Mucosa of descending colon (tissue), 3 donors: ENCODE results near the gene SYT17. TPM values are rescaled to one million over a fixed set of nuclear protein-coding genes. Genes with fewer than 3 reads are reported as not detected.

ENCODE experiments used
- ATAC-seq: fragments of 200-7000 bp; cut with Tn5 transposase; one replicate; pipeline ENCODE4 v1.9.1; 2020; ENCODE audit warnings: mild to moderate bottlenecking, moderate library complexity
- DNase-seq, 3 donors: peaks; one replicate each; pipeline ENCODE4 v3.0.0-alpha.2; 2020
- H3K36me3 ChIP-seq: fragments of 200-600 bp; one replicate; pipeline ENCODE4 v1.8.0; 2021; ENCODE audit warnings: low read depth, mild to moderate bottlenecking
- H3K4me1 ChIP-seq: fragments of 200-600 bp; one replicate; pipeline ENCODE4 v1.8.0; 2021; ENCODE audit warnings: low read depth, mild to moderate bottlenecking
- H3K4me3 ChIP-seq: fragments of 200-600 bp; one replicate; pipeline ENCODE4 v1.8.0; 2021; ENCODE audit warnings: mild to moderate bottlenecking
- H3K9me3 ChIP-seq: fragments of 200-600 bp; one replicate; pipeline ENCODE4 v1.8.0; 2021; ENCODE audit warnings: mild to moderate bottlenecking
- CTCF ChIP-seq: fragments of 200-600 bp; IDR thresholded peaks from one replicate; pipeline ENCODE4 v1.8.0; 2022; ENCODE audit warnings: antibody characterized with exemption, mild to moderate bottlenecking
- intact Hi-C, 2 donors: fragments of 100-400 bp; cut with DNase I in 1 of 2; cut with micrococcal nuclease in 1 of 2; formaldehyde crosslinking; loops; one replicate each; pipeline versions ENCODE4 v1.11.0 to v1.11.1; 2022; cut with DNase I, micrococcal nuclease
- total RNA-seq, 3 donors: library from RNA; stranded (reverse); fragmentation: NEBNext Ultra II Directional in 2 of 3; extraction: Animal tissue kit (Norgen Biotek cat#: 25700) in 2 of 3; gene quantifications; one replicate each; pipeline versions ENCODE4 v1.2.1 to v1.2.4, GENCODE V29; 2021 to 2023
- donor health status: DM: no; HTN: no; CAD: no; lungs with moderate emphysema.
- donor health status: DM: no; HTN: no; CAD: no.
- donor health status: DM: no; HTN: yes; CAD: no.

Gene SYT17
- total RNA-seq, 3 donors from 2014 or later, result 4.9 to 13.3 (median 5.9) TPM

- no peak for ATAC-seq
- DNase-seq, result no peak
- no peaks in the 10 kb centered on the region for H3K36me3 ChIP-seq
- no peak overlapping the region for H3K4me3 ChIP-seq
- H3K4me1 ChIP-seq, result no peaks in the 10 kb centered on the region
- no peaks in the 10 kb centered on the region for H3K9me3 ChIP-seq
- TF ChIP-seq CTCF, result no peak
- intact Hi-C loops, result no loop called here
Measured at GRCh38 chr16:19278403-19278802, 110.4 kb downstream of the SYT17 start.

- intact Hi-C loops, result no loop called here
- Histone ChIP-seq H3K4me3 (no peak overlapping the region), H3K4me1 (no peaks in the 10 kb centered on the region), H3K36me3 (no peaks in the 10 kb centered on the region), H3K9me3 (no peaks in the 10 kb centered on the region)
- ATAC-seq (no peak), DNase-seq (no peak)
- TF ChIP-seq CTCF, result no peak
Measured at GRCh38 chr16:19281246-19281645, 113.2 kb downstream of the SYT17 start.

GRCh38 chr16:19282101-19282500 is 114.1 kb downstream of the SYT17 start:
- TF ChIP-seq CTCF, result no peak

GRCh38 chr16:19283637-19284036 is 115.6 kb downstream of the SYT17 start:
- intact Hi-C loops, result no loop called here
- Histone ChIP-seq H3K36me3 (no peaks in the 10 kb centered on the region), H3K9me3 (no peaks in the 10 kb centered on the region), H3K4me1 (no peaks in the 10 kb centered on the region), H3K4me3 (no peak overlapping the region)
- TF ChIP-seq CTCF, result no peak
- ATAC-seq (no peak), DNase-seq (no peak)

More at GRCh38 chr16:19282101-19282500, 114.1 kb downstream of the SYT17 start:
- ATAC-seq (no peak), DNase-seq (no peak)
- Histone ChIP-seq H3K4me1 (no peaks in the 10 kb centered on the region), H3K36me3 (no peaks in the 10 kb centered on the region), H3K4me3 (no peak overlapping the region), H3K9me3 (no peaks in the 10 kb centered on the region)
- intact Hi-C loops, result no loop called here

- no peak overlapping the region for H3K4me3 ChIP-seq
- no peaks in the 10 kb centered on the region for H3K36me3 ChIP-seq
- DNase-seq (no peak), ATAC-seq (peak; percentile 57)
- no peaks in the 10 kb centered on the region for H3K4me1 ChIP-seq
- intact Hi-C loops, result no loop called here
- TF ChIP-seq CTCF, result no peak
- H3K9me3 ChIP-seq, result no peaks in the 10 kb centered on the region
Measured at GRCh38 chr16:19284207-19284606, 116.2 kb downstream of the SYT17 start.

- TF ChIP-seq CTCF, result no peak
- H3K4me3 ChIP-seq, result no peak within 1 kb of the TSS
- no peaks in the 10 kb centered on the region for H3K9me3 ChIP-seq
- intact Hi-C loops, result no loop called here
- no peak for DNase-seq
- no peaks in the 10 kb centered on the region for H3K36me3 ChIP-seq
- no peak for ATAC-seq
- no peaks in the 10 kb centered on the region for H3K4me1 ChIP-seq
Measured at GRCh38 chr16:19285431-19285830, 117.4 kb downstream of the SYT17 start, which contains the start of gene CLEC19A. Gene CLEC19A, plus strand, starts transcription at chr16:19285731. Its CDS starts 121 bp downstream, at chr16:19285852.
